ENCODE data around the gene ATP1B3. TPM values are rescaled to one million over a fixed set of nuclear protein-coding genes. Genes with fewer than 3 reads are reported as not detected.
A peak's percentile ranks its signal among the peaks of the same experiment; 100 is the strongest.

ATP1B3 gene
- total and polyA plus RNA-seq, 8 donors = 107 to 262 (median 127) TPM

DNA sequence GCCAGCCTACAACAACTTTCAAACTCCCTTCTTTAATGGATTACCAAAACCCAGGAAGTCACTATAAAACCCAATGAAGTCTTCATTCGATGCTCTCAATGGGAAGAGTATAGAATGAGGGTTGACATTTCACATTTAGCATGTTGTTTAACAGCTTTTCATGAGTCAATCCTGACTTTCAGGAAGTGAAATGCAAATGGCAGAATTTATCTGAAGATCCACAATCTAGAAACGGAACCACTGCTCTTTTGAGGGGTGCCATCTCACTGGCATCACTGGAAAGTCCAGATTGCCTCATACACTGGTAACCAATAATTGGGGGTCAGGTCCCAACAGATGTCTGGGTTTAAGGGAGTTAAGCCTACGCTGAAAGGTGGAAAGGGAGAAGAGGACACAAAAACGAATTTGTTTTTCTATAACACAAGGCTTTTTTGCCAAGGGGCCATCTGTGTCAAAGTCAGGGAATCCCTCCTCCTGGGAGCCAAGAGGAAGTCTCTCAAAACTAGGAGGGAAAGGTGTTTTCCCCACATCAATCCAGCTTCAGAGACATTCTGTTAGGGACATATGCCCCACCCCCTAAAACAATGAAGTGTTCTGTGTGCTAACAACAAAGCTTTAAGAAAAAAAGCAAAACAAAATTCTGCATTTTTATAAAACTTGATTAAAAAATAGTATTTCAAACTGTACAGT is 12.0 kb upstream of the ATP1B3 start:
- intact Hi-C loops (cut with DNase I) = no loop called here
- Histone ChIP-seq H3K4me3 (no peak overlapping the region), H3K36me3 (no peaks in the 10 kb centered on the region), H3K27ac (peak overlapping the region in 1 of 2 donors; percentile 64), H3K27me3 (no peaks in the 10 kb centered on the region), H3K4me1 (peaks cover 6 to 18% of the 10 kb centered on the region in 2 donors), H3K9me3 (no peaks in the 10 kb centered on the region)
- ATAC-seq (no peak), DNase-seq (no peak)
- TF ChIP-seq, protein P1, sequence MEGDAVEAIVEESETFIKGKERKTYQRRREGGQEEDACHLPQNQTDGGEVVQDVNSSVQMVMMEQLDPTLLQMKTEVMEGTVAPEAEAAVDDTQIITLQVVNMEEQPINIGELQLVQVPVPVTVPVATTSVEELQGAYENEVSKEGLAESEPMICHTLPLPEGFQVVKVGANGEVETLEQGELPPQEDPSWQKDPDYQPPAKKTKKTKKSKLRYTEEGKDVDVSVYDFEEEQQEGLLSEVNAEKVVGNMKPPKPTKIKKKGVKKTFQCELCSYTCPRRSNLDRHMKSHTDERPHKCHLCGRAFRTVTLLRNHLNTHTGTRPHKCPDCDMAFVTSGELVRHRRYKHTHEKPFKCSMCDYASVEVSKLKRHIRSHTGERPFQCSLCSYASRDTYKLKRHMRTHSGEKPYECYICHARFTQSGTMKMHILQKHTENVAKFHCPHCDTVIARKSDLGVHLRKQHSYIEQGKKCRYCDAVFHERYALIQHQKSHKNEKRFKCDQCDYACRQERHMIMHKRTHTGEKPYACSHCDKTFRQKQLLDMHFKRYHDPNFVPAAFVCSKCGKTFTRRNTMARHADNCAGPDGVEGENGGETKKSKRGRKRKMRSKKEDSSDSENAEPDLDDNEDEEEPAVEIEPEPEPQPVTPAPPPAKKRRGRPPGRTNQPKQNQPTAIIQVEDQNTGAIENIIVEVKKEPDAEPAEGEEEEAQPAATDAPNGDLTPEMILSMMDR (IDR thresholded peaks at IDR 0.05) = no peak

DNA sequence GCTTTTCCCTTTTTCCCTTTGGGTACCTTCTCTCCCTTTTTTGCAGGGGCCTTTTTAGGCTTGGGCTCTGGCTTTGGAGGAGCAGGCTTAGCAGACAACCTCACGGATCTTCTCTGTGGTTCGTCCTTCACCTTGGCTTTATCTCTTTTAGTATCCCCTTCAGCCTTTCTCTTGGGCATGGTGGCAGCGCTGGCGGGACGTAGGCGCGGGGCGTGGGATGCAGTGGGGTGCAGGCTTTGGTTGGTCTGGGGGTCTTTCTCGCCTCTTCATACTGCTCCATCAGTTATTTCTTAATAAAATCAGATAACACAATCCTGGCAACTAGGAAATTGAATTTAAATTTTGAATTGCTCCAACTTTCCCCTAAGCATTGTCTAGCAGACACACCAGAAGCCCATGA is 11.3 kb upstream of the ATP1B3 start:
- TF ChIP-seq, protein P1 (IDR thresholded peaks at IDR 0.05) = no peak
- no peaks in the 10 kb centered on the region for H3K27me3 ChIP-seq
- intact Hi-C loops (cut with DNase I) = no loop called here
- ATAC-seq (no peak), DNase-seq (no peak)
- H3K9me3 ChIP-seq = no peaks in the 10 kb centered on the region
- H3K36me3 ChIP-seq = no peaks in the 10 kb centered on the region
- no peak overlapping the region for H3K4me3 ChIP-seq
- peaks cover 6 to 13% of the 10 kb centered on the region in 2 donors for H3K4me1 ChIP-seq
- no peak overlapping the region for H3K27ac ChIP-seq

DNA sequence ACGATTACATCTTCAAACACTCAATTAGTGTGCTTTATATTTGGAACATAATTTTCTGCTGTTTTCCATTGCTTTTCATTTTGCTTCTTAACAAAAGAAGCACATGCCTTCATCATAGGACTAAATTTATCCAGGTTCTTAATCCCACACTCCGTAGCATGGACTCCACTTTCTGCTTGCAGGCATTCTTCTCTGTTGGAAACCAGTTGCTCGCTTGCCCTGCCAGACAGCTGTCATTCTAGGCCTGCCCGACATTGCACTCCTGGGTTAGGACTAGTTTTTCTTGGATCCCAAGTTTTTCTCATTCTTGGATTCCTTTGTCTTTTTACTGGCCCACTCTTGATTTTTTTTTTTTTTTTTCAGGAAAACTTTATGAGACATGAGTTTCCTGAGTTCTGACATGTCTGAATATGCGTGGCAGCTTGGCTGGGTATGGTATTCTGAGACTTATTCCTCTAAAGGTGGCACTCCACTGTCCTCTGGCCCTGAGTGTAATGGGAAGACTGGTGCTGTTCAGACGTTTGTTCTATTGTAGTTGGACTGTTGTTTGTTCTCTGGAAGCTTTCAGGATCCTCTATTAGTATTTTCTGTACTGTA is 6.3 kb upstream of the ATP1B3 start:
- no peaks in the 10 kb centered on the region for H3K36me3 ChIP-seq
- no peaks in the 10 kb centered on the region for H3K9me3 ChIP-seq
- TF ChIP-seq, protein P1 (IDR thresholded peaks at IDR 0.05) = no peak
- peaks cover 0 to 2% of the 10 kb centered on the region in 2 donors for H3K4me1 ChIP-seq
- intact Hi-C loops (cut with DNase I) = loop anchor here in 1 of 2 donors (10.0 kb wide), 1 partner anchor 135 kb away; the partner anchor contains the start of gene RNF7
- DNase-seq = no peak
- no peak overlapping the region for H3K27ac ChIP-seq
- no peak overlapping the region for H3K4me3 ChIP-seq
- no peaks in the 10 kb centered on the region for H3K27me3 ChIP-seq
- no peak for ATAC-seq

DNA sequence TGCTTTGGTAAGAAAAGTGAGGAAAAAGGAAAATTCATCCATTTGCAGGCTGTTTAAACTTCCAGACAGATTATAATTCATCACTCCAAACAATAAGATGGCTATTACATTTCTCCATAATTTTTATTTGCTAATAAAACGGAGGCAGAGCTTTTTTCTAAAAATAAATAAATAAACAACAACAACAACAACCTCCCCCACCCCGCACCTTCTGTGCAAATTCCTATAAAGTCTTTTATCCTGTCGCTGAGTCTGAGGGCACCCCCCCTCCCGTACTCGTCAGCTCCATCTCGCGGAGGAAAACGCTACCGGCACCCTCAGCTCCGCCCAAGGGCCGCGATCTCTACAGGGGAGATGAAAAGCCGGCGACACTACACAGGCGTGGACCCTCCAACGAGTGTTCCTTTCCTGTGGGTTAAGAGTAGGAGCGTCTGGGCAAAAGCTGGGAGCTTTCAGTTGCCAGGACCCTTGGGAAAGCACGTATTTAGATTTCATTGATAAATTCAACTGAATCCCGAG is 1.0 kb upstream of the ATP1B3 start:
- H3K4me1 ChIP-seq = peaks cover 8 to 33% of the 10 kb centered on the region in 2 donors
- TF ChIP-seq, protein P1 (IDR thresholded peaks at IDR 0.05) = peak; percentile 65 to 86
- ATAC-seq (peak; percentile 89), DNase-seq (peak; percentile 82 to 95 (median 90))
- H3K27me3 ChIP-seq = no peaks in the 10 kb centered on the region
- peak overlapping the region; percentile 84 to 92 for H3K4me3 ChIP-seq
- peak overlapping the region; percentile 99 for H3K27ac ChIP-seq
- H3K9me3 ChIP-seq = no peaks in the 10 kb centered on the region
- H3K36me3 ChIP-seq = no peaks in the 10 kb centered on the region
- intact Hi-C loops (cut with DNase I) = loop anchor here in 1 of 2 donors (10.0 kb wide), 1 partner anchor 141 kb away; the partner anchor contains the start of gene RNF7

DNA sequence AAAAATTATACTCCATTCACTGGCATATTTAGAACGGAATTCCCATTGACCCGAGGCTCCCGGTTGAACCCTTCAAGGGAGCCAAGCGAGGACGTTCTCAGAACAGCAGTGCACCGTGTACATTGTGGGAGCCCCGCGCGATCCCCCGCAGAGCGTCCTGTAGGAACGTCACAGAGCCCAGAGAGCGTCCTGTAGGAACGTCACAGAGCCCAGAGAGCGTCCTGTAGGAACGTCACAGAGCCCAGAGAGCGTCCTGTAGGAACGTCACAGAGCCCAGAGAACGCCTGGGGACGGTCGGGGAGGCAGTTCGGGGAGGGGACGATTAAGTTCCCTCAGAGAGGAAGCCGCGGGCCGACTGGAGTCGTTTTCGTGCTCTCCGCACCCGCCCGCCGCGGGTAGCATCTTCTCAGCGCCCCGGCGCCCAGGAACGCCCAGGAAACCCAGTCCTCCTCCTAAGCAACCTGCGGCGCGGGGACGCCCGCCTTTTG is 506 bp upstream of the ATP1B3 start:
- peak overlapping the region; percentile 84 to 92 for H3K4me3 ChIP-seq
- H3K9me3 ChIP-seq = no peaks in the 10 kb centered on the region
- ATAC-seq (peak; percentile 73), DNase-seq (peak; percentile 57 to 93 (median 75))
- intact Hi-C loops (cut with DNase I) = loop anchor here in 1 of 2 donors (10.0 kb wide), 1 partner anchor 141 kb away; the partner anchor contains the start of gene RNF7
- TF ChIP-seq, protein P1 (IDR thresholded peaks at IDR 0.05) = no peak
- no peaks in the 10 kb centered on the region for H3K27me3 ChIP-seq
- H3K36me3 ChIP-seq = no peaks in the 10 kb centered on the region
- peaks cover 8 to 38% of the 10 kb centered on the region in 2 donors for H3K4me1 ChIP-seq
- peak overlapping the region; percentile 99 for H3K27ac ChIP-seq

Measured in left lung (tissue), 10 donors.